Measurements from ENCODE around the gene MAP7D1.
"Not testable (repeated sequence)": the region's sequence is repeated elsewhere in the genome, so short reads cannot be mapped to it uniquely, and the experiment has no call there.

The MAP7D1 gene

DNA sequence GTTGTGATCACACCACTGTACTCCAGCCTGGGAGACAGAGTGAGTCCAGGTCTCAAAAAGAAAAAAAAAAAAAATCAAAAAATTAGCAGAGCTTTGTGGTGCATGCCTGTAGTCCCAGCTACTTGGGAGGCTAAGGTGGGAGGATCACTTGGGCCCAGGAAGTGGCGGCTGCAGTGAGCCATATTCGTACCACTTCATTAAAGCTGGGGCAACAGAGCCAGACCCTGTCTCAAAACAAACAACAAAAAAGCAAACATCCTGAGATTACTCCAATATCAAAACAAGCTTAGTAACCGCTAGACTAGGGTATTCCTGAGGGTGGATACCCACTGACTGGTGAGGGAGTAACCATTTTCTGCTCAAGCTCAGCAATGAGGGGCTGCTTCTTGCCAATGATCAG is 55.3 kb downstream of the MAP7D1 start:
- Histone ChIP-seq H3K4me3 (ENCODE audit: low read depth, low read length) (no peak overlapping the region), H3K36me3 (ENCODE audit: control insufficient read depth, insufficient read depth, low read length) (no peaks in the 10 kb centered on the region), H3K27me3 (ENCODE audit: control insufficient read depth, insufficient read depth, low read length) (no peaks in the 10 kb centered on the region), H3K27ac (ENCODE audit: low read depth, low read length) (no peak overlapping the region), H3K4me1 (ENCODE audit: control insufficient read depth, insufficient read depth, low read length) (peaks cover 6% of the 10 kb centered on the region; the same call in 1 of the 2 replicates), H3K9ac (ENCODE audit: low read length) (no peak overlapping the region), H3K9me3 (ENCODE audit: control insufficient read depth, insufficient read depth, low read depth, low read length) (no peaks in the 10 kb centered on the region)

GRCh38 chr1:36211841-36212240 is 55.9 kb downstream of the MAP7D1 start:
- no peaks in the 10 kb centered on the region for H3K36me3 ChIP-seq (ENCODE audit: control insufficient read depth, insufficient read depth, low read length)
- no peaks in the 10 kb centered on the region for H3K27me3 ChIP-seq (ENCODE audit: control insufficient read depth, insufficient read depth, low read length)
- no peak overlapping the region for H3K27ac ChIP-seq (ENCODE audit: low read depth, low read length)
- H3K9ac ChIP-seq (ENCODE audit: low read length) = no peak overlapping the region
- peaks cover 6% of the 10 kb centered on the region; the same call in 1 of the 2 replicates for H3K4me1 ChIP-seq (ENCODE audit: control insufficient read depth, insufficient read depth, low read length)
- no peaks in the 10 kb centered on the region for H3K9me3 ChIP-seq (ENCODE audit: control insufficient read depth, insufficient read depth, low read depth, low read length)
- no peak overlapping the region for H3K4me3 ChIP-seq (ENCODE audit: low read depth, low read length)

GRCh38 chr1:36212782-36213181 is 56.8 kb downstream of the MAP7D1 start:
- Histone ChIP-seq H3K27me3 (ENCODE audit: control insufficient read depth, insufficient read depth, low read length) (no peaks in the 10 kb centered on the region), H3K4me3 (ENCODE audit: low read depth, low read length) (no peak overlapping the region), H3K9ac (ENCODE audit: low read length) (no peak overlapping the region), H3K36me3 (ENCODE audit: control insufficient read depth, insufficient read depth, low read length) (no peaks in the 10 kb centered on the region), H3K9me3 (ENCODE audit: control insufficient read depth, insufficient read depth, low read depth, low read length) (no peaks in the 10 kb centered on the region), H3K27ac (ENCODE audit: low read depth, low read length) (no peak overlapping the region), H3K4me1 (ENCODE audit: control insufficient read depth, insufficient read depth, low read length) (no peaks in the 10 kb centered on the region)

GRCh38 chr1:36217670-36218069 is 61.7 kb downstream of the MAP7D1 start:
- H3K27ac ChIP-seq (ENCODE audit: low read depth, low read length) = no peak overlapping the region
- no peak overlapping the region for H3K4me3 ChIP-seq (ENCODE audit: low read depth, low read length)
- no peak overlapping the region for H3K9ac ChIP-seq (ENCODE audit: low read length)
- no peaks in the 10 kb centered on the region for H3K4me1 ChIP-seq (ENCODE audit: control insufficient read depth, insufficient read depth, low read length)
- no peaks in the 10 kb centered on the region for H3K36me3 ChIP-seq (ENCODE audit: control insufficient read depth, insufficient read depth, low read length)
- no peaks in the 10 kb centered on the region for H3K9me3 ChIP-seq (ENCODE audit: control insufficient read depth, insufficient read depth, low read depth, low read length)
- H3K27me3 ChIP-seq (ENCODE audit: control insufficient read depth, insufficient read depth, low read length) = no peaks in the 10 kb centered on the region

DNA sequence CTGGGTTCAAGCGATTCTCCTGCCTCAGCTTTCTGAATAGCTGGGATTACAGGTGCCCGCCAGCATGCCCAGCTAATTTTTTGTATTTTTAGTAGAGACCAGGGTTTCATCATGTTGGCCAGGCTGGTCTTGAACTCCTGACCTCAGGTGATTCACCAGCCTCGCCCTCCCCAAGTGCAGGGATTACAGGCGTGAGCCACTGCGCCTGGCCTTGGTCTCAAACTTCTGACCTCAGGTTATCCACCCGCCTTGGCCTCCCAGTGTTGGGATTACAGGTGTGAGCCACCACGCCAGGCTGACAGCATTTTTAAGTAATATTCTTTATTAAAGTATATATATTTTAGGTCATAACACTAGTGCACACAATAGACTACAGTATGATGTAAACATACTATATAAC is 65.9 kb downstream of the MAP7D1 start:
- H3K27me3 ChIP-seq (ENCODE audit: control insufficient read depth, insufficient read depth, low read length); H3K27ac ChIP-seq (ENCODE audit: low read depth, low read length); H3K9ac ChIP-seq (ENCODE audit: low read length); H3K4me3 ChIP-seq (ENCODE audit: low read depth, low read length); H3K4me1 ChIP-seq (ENCODE audit: control insufficient read depth, insufficient read depth, low read length); H3K9me3 ChIP-seq (ENCODE audit: control insufficient read depth, insufficient read depth, low read depth, low read length): not testable (repeated sequence)
- H3K36me3 ChIP-seq (ENCODE audit: control insufficient read depth, insufficient read depth, low read length) = peaks cover 13% of the 10 kb centered on the region

DNA sequence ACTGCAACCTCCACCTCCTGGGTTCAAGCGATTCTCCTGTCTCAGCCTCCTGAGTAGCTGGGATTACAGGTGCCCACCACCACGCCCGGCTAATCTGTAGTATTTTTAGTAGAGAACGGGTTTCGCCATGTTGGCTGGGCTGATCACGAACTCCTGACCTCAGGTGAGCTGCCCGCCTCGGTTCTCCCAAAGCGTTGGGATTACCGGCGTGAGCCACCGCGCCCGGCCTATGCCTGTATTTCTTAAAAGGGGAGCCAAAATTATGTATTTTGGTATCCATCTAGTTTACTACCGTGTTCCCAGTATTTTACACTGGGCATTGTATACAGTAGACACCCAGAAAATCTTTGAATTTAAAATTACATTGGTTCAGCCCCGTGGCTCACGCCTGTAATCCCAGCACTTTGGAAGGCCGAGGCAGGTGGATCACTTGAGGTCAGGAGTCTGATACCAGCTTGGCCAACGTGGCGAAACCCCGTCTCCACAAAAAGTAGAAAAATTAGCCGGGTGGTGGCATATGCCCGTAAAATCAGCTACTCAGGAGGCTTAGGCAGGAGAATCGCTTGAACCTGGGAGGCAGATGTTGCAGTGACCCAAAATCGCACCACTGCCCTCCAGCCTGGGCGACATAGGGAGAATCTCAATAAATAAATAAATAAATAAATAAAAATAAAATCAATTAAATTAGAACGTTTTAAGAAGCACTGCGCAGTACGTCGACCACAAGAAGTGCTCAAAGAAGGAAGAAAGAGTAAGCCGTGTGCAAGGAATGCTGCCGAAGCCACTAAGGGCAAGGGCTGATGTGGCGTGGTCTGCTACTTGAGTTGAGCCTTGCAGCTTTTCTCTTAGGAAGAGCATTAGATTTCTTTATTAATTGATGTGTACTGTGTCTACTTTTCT is 66.8 kb downstream of the MAP7D1 start:
- Histone ChIP-seq H3K4me3 (ENCODE audit: low read depth, low read length) (peak overlapping the region; percentile 96), H3K9ac (ENCODE audit: low read length) (peak overlapping the region; percentile 76), H3K4me1 (ENCODE audit: control insufficient read depth, insufficient read depth, low read length) (peaks cover 8% of the 10 kb centered on the region), H3K27ac (ENCODE audit: low read depth, low read length) (no peak overlapping the region), H3K9me3 (ENCODE audit: control insufficient read depth, insufficient read depth, low read depth, low read length) (no peaks in the 10 kb centered on the region), H3K27me3 (ENCODE audit: control insufficient read depth, insufficient read depth, low read length) (no peaks in the 10 kb centered on the region), H3K36me3 (ENCODE audit: control insufficient read depth, insufficient read depth, low read length) (peaks cover 19% of the 10 kb centered on the region)

DNA sequence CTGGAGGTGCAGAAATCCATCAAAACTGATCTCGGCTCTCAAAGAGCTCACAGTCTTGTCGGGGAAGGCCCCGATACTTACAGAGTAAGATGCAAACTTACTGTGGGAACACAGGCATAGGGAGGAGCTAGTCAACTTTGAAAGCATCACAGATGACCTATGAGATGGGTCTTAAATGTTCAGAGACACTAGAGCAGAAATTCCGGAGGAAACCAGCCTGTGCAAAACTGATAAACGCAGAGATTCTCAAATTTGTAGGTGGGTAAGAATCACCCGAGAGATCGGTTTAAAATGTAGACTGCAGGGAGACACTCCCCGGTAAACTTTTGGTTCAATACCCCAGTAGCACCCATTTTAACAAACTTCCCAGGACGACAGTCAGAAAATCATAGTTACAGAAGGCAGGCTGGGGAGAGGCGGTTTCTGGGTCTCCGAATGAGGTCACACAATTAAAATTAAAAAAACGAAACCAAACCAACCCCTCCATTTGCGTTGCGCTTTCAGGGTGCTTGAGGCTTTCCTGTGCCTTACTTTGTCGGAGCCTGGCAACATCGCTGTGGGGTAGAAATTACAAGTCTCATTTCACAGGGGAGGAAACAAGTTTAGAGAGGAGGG is 67.5 kb downstream of the MAP7D1 start:
- Histone ChIP-seq H3K4me3 (ENCODE audit: low read depth, low read length) (peak overlapping the region; percentile 96), H3K9me3 (ENCODE audit: control insufficient read depth, insufficient read depth, low read depth, low read length) (no peaks in the 10 kb centered on the region), H3K27me3 (ENCODE audit: control insufficient read depth, insufficient read depth, low read length) (no peaks in the 10 kb centered on the region), H3K27ac (ENCODE audit: low read depth, low read length) (peak overlapping the region; percentile 63), H3K9ac (ENCODE audit: low read length) (peak overlapping the region; percentile 76), H3K36me3 (ENCODE audit: control insufficient read depth, insufficient read depth, low read length) (peaks cover 20% of the 10 kb centered on the region), H3K4me1 (ENCODE audit: control insufficient read depth, insufficient read depth, low read length) (peaks cover 8% of the 10 kb centered on the region)

DNA sequence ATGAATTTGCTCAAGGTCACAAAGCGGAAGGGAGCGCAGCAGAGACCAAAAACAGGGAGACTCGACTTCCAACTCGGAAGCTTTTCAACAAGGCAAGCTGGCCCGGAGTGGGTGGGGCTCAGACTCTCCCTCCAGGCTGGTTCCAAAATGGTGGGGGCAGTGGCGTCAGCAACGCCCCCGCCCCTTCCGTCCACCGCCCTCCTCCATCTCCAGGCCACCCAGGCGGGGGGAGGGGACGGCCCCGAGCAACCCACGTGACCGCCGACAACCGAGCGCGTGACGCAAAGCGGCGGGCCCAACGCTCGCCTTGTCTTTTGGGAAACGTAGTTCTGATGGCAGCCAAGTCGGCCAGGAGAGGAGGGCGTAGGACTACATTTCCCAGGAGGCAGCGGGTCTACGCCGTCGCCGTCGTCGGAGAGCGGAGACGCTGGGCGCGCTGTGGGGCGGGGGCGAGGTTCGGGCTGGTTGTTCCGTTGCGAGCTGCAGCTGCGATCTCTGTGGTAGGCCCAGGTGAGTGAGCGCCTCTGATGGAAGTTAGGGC is 68.1 kb downstream of the MAP7D1 start, which contains the start of gene THRAP3:
TSS of gene THRAP3 (plus strand) at position 448 of the 541 bp plus-strand sequence. CDS start 58,121 bp downstream, outside the sequence.
- peak within 1 kb of the TSS; percentile 96 for H3K4me3 ChIP-seq (ENCODE audit: low read depth, low read length)
- peaks cover 8% of the 10 kb centered on the region for H3K4me1 ChIP-seq (ENCODE audit: control insufficient read depth, insufficient read depth, low read length)
- peak within 1 kb of the TSS; percentile 88 for H3K27ac ChIP-seq (ENCODE audit: low read depth, low read length)
- H3K9ac ChIP-seq (ENCODE audit: low read length) = peak within 1 kb of the TSS; percentile 96
- no peaks in the 10 kb centered on the region for H3K9me3 ChIP-seq (ENCODE audit: control insufficient read depth, insufficient read depth, low read depth, low read length)
- H3K27me3 ChIP-seq (ENCODE audit: control insufficient read depth, insufficient read depth, low read length) = no peaks in the 10 kb centered on the region
- H3K36me3 ChIP-seq (ENCODE audit: control insufficient read depth, insufficient read depth, low read length) = peaks cover 20% of the 10 kb centered on the region

- Histone ChIP-seq H3K27me3 (ENCODE audit: control insufficient read depth, insufficient read depth, low read length) (no peaks in the 10 kb centered on the region), H3K27ac (ENCODE audit: low read depth, low read length) (peak overlapping the region; percentile 88), H3K9me3 (ENCODE audit: control insufficient read depth, insufficient read depth, low read depth, low read length) (no peaks in the 10 kb centered on the region), H3K9ac (ENCODE audit: low read length) (peak overlapping the region; percentile 96), H3K36me3 (ENCODE audit: control insufficient read depth, insufficient read depth, low read length) (peaks cover 23% of the 10 kb centered on the region), H3K4me1 (ENCODE audit: control insufficient read depth, insufficient read depth, low read length) (peaks cover 8% of the 10 kb centered on the region), H3K4me3 (ENCODE audit: low read depth, low read length) (peak overlapping the region; percentile 96)
Measured at GRCh38 chr1:36224537-36225282, 68.8 kb downstream of the MAP7D1 start.

DNA sequence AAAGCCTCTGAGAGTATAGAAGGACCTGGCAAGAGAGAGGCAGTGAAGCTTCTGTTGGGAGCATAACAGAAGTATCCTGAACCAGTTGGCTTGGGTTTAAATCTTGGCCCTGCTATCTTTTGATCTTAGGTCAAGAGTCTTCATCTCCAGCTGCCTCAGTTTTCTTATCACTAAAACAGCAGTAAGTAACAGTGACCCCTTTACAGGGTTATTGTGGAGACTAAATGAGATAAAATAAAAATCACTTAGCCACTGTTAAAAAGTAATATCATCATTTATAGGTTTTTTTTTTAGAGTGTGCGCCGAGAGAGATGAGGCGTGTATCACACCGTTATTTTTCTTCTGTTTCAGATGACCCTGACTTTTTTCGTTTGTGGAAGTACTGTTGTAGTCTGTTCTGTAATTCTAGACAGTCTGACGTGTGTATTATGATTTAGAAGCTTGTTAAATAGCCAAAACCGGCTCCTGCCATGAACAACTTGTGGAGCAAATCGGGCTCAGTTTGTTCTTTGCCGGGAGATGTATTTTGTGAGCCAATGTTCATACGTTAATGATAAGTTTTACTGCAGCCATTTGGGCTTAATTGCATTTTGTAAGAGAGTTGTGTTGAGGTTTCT is 69.4 kb downstream of the MAP7D1 start:
- Histone ChIP-seq H3K9me3 (ENCODE audit: control insufficient read depth, insufficient read depth, low read depth, low read length) (no peaks in the 10 kb centered on the region), H3K9ac (ENCODE audit: low read length) (peak overlapping the region; percentile 96), H3K4me3 (ENCODE audit: low read depth, low read length) (peak overlapping the region; percentile 96), H3K27ac (ENCODE audit: low read depth, low read length) (peak overlapping the region; percentile 88; the same call in 1 of the 2 replicates), H3K36me3 (ENCODE audit: control insufficient read depth, insufficient read depth, low read length) (peaks cover 25% of the 10 kb centered on the region), H3K27me3 (ENCODE audit: control insufficient read depth, insufficient read depth, low read length) (no peaks in the 10 kb centered on the region), H3K4me1 (ENCODE audit: control insufficient read depth, insufficient read depth, low read length) (peaks cover 8% of the 10 kb centered on the region)
